ENCODE measurements around the gene MB21D2. TPM values are rescaled to one million over a fixed set of nuclear protein-coding genes. Genes with fewer than 3 reads are reported as not detected.

Gene MB21D2
- total and polyA plus RNA-seq, 7 donors: 1.2 to 7.8 (median 5.8) TPM

DNA sequence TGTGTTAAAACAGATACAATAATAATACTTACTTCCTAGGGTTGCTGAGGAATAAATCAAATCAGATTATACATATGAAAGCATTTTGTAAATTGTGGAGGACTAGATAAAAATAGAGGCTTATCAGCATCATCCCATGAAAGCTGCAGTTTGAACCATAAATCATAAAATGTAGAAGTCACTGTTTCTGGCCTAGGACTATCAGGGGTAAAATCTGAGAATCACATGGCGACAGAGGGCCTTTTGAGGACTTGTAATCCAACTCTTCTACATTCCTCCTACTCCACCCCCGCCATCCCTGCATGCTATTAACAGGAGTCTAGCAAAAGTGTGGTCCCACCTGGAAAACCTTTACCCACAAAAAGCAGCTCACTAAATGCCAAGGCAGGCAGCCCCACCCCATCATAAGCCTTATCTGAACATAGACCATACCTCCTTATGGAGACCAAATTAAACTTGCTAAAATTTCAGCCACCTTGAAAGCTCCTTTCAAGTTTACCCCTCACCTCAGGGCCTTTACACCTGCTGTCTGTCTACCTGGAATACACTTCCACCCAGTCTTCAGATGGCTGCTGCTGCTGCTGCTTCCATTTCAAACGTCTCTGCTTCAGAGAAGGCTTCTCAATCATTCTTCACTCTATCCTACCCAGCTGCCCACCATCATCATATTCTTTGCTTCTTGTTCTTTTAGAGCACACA is 11.5 kb downstream of the MB21D2 start:
- intact Hi-C loops (cut with DNase I): no loop called here
- H3K27ac ChIP-seq: no peak overlapping the region
- WGBS, 2 donors: 84% methylated on average over 3 of the region's 3 CpGs

DNA sequence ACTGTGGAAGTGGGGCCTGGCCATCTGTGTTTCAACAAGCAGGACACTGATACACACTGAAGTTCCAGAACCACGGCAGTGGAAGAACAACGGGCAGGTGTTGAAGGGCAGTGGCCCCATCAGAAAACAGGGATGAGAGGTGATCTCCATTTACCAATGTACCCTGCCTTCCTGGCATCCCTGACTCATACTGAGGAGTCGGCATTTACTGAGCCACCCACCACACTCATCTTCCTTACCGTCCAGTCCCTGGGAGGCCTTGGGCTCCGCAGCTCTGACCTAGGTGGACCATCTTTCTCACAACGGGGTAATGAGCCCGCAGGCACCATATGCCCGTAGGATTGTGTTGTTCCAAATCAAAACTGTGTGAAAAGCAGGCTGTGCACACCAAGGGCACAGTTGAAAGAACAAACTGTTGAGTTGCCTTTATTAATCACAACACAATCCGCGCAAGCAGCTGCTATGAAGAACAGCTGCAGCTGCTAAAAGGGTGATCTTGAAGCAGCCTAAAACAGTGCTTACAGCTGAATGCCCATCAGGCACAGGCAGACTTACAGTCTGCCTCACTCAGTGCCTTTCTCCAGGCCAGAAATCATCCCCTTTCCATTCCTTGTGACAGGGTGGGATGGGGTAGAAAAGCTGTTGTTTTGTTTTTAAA is 12.9 kb downstream of the MB21D2 start:
- intact Hi-C loops (cut with DNase I): no loop called here
- Histone ChIP-seq H3K27me3 (no peaks in the 10 kb centered on the region), H3K36me3 (no peaks in the 10 kb centered on the region), H3K27ac (no peak overlapping the region), H3K9me3 (no peaks in the 10 kb centered on the region), H3K4me1 (peaks cover 0 to 43% (median 23%) of the 10 kb centered on the region in 4 donors), H3K4me3 (no peak overlapping the region)
- 91 to 94% methylated on average over 10 of the region's 10 CpGs for WGBS, 2 donors
- DNase-seq: no peak
- TF ChIP-seq POLR2AphosphoS5 (IDR thresholded peaks at IDR 0.05) (no peak), EP300 (IDR thresholded peaks at IDR 0.05) (no peak), CTCF (IDR thresholded peaks at IDR 0.05) (no peak), POLR2A (IDR thresholded peaks at IDR 0.05) (no peak)

More for the DNA sequence above, 11.5 kb downstream of the MB21D2 start:
- no peaks in the 10 kb centered on the region for H3K27me3 ChIP-seq
- peaks cover 0 to 42% (median 23%) of the 10 kb centered on the region in 4 donors for H3K4me1 ChIP-seq
- no peaks in the 10 kb centered on the region for H3K9me3 ChIP-seq
- no peak overlapping the region for H3K4me3 ChIP-seq
- DNase-seq: no peak
- H3K36me3 ChIP-seq: no peaks in the 10 kb centered on the region
- TF ChIP-seq POLR2A (IDR thresholded peaks at IDR 0.05) (no peak), EP300 (IDR thresholded peaks at IDR 0.05) (no peak), CTCF (IDR thresholded peaks at IDR 0.05) (no peak), POLR2AphosphoS5 (IDR thresholded peaks at IDR 0.05) (no peak)

- WGBS, 2 donors: 60 to 88% methylated on average over 4 of the region's 4 CpGs
- intact Hi-C loops (cut with DNase I): no loop called here
- Histone ChIP-seq H3K36me3 (no peaks in the 10 kb centered on the region), H3K4me1 (peaks cover 0 to 44% (median 21%) of the 10 kb centered on the region in 4 donors), H3K27me3 (no peaks in the 10 kb centered on the region), H3K27ac (no peak overlapping the region), H3K4me3 (no peak overlapping the region), H3K9me3 (no peaks in the 10 kb centered on the region)
- TF ChIP-seq POLR2AphosphoS5 (IDR thresholded peaks at IDR 0.05) (no peak), CTCF (IDR thresholded peaks at IDR 0.05) (no peak), POLR2A (IDR thresholded peaks at IDR 0.05) (no peak)
- DNase-seq: no peak
These were observed 15.1 kb downstream of the MB21D2 start for GRCh38 chr3:192902549-192902948.

- no peak for DNase-seq
- WGBS, 2 donors: 75 to 88% methylated on average over 1 of the region's 1 CpG
These were observed 16.2 kb downstream of the MB21D2 start for GRCh38 chr3:192901435-192901834.

More at GRCh38 chr3:192901435-192901834, 16.2 kb downstream of the MB21D2 start:
- intact Hi-C loops (cut with DNase I): no loop called here
- H3K36me3 ChIP-seq: no peaks in the 10 kb centered on the region
- no peak overlapping the region for H3K27ac ChIP-seq
- TF ChIP-seq CTCF (IDR thresholded peaks at IDR 0.05) (no peak), EP300 (IDR thresholded peaks at IDR 0.05) (no peak), POLR2AphosphoS5 (IDR thresholded peaks at IDR 0.05) (no peak), POLR2A (IDR thresholded peaks at IDR 0.05) (no peak)
- H3K4me3 ChIP-seq: no peak overlapping the region
- no peaks in the 10 kb centered on the region for H3K27me3 ChIP-seq
- no peaks in the 10 kb centered on the region for H3K9me3 ChIP-seq
- peaks cover 0 to 33% (median 13%) of the 10 kb centered on the region in 4 donors for H3K4me1 ChIP-seq
